ENCODE measurements around the gene TBC1D12.
A peak's percentile ranks its signal among the peaks of the same experiment; 100 is the strongest.
"Not testable (repeated sequence)": the region's sequence is repeated elsewhere in the genome, so short reads cannot be mapped to it uniquely, and the experiment has no call there.

Gene TBC1D12

GRCh38 chr10:94366382-94366781 lies 36.0 kb upstream of the TBC1D12 start:
- Histone ChIP-seq H3K9me3 (ENCODE audit: control insufficient read depth, low read length) (no peaks in the 10 kb centered on the region), H3K36me3 (ENCODE audit: control insufficient read depth, insufficient read depth, low read length) (no peaks in the 10 kb centered on the region), H3K4me3 (ENCODE audit: insufficient read depth, low read depth, low read length, poor library complexity, severe bottlenecking) (no peak overlapping the region), H3K4me1 (ENCODE audit: control insufficient read depth, insufficient read depth, low read length, poor library complexity, severe bottlenecking) (peaks cover 10% of the 10 kb centered on the region), H3K27ac (ENCODE audit: insufficient read depth, low read length, poor library complexity, severe bottlenecking) (no peak overlapping the region), H3K27me3 (replicated peaks; ENCODE audit: control insufficient read depth, insufficient read depth, low read length, poor library complexity, severe bottlenecking) (no peaks in the 10 kb centered on the region)
- no peak for DNase-seq

GRCh38 chr10:94370501-94370900 lies 31.8 kb upstream of the TBC1D12 start:
- no peaks in the 10 kb centered on the region for H3K36me3 ChIP-seq (ENCODE audit: control insufficient read depth, insufficient read depth, low read length)
- no peak overlapping the region for H3K27ac ChIP-seq (ENCODE audit: insufficient read depth, low read length, poor library complexity, severe bottlenecking)
- no peak for DNase-seq
- no peaks in the 10 kb centered on the region for H3K4me1 ChIP-seq (ENCODE audit: control insufficient read depth, insufficient read depth, low read length, poor library complexity, severe bottlenecking)
- H3K27me3 ChIP-seq (replicated peaks; ENCODE audit: control insufficient read depth, insufficient read depth, low read length, poor library complexity, severe bottlenecking): no peaks in the 10 kb centered on the region
- no peaks in the 10 kb centered on the region for H3K9me3 ChIP-seq (ENCODE audit: control insufficient read depth, low read length)
- H3K4me3 ChIP-seq (ENCODE audit: insufficient read depth, low read depth, low read length, poor library complexity, severe bottlenecking): no peak overlapping the region

GRCh38 chr10:94375374-94375773 lies 27.0 kb upstream of the TBC1D12 start:
- H3K4me3 ChIP-seq (ENCODE audit: insufficient read depth, low read depth, low read length, poor library complexity, severe bottlenecking): no peak overlapping the region
- H3K9me3 ChIP-seq (ENCODE audit: control insufficient read depth, low read length): no peaks in the 10 kb centered on the region
- H3K27ac ChIP-seq (ENCODE audit: insufficient read depth, low read length, poor library complexity, severe bottlenecking): no peak overlapping the region
- no peaks in the 10 kb centered on the region for H3K4me1 ChIP-seq (ENCODE audit: control insufficient read depth, insufficient read depth, low read length, poor library complexity, severe bottlenecking)
- no peak for DNase-seq
- H3K36me3 ChIP-seq (ENCODE audit: control insufficient read depth, insufficient read depth, low read length): no peaks in the 10 kb centered on the region
- H3K27me3 ChIP-seq (replicated peaks; ENCODE audit: control insufficient read depth, insufficient read depth, low read length, poor library complexity, severe bottlenecking): no peaks in the 10 kb centered on the region

GRCh38 chr10:94376865-94377264 lies 25.5 kb upstream of the TBC1D12 start:
- no peaks in the 10 kb centered on the region for H3K27me3 ChIP-seq (replicated peaks; ENCODE audit: control insufficient read depth, insufficient read depth, low read length, poor library complexity, severe bottlenecking)
- H3K4me1 ChIP-seq (ENCODE audit: control insufficient read depth, insufficient read depth, low read length, poor library complexity, severe bottlenecking): no peaks in the 10 kb centered on the region
- no peaks in the 10 kb centered on the region for H3K9me3 ChIP-seq (ENCODE audit: control insufficient read depth, low read length)
- DNase-seq: no peak
- H3K27ac ChIP-seq (ENCODE audit: insufficient read depth, low read length, poor library complexity, severe bottlenecking): no peak overlapping the region
- H3K36me3 ChIP-seq (ENCODE audit: control insufficient read depth, insufficient read depth, low read length): no peaks in the 10 kb centered on the region
- H3K4me3 ChIP-seq (ENCODE audit: insufficient read depth, low read depth, low read length, poor library complexity, severe bottlenecking): no peak overlapping the region

- Histone ChIP-seq H3K36me3 (ENCODE audit: control insufficient read depth, insufficient read depth, low read length) (no peaks in the 10 kb centered on the region), H3K4me3 (ENCODE audit: insufficient read depth, low read depth, low read length, poor library complexity, severe bottlenecking) (no peak overlapping the region), H3K4me1 (ENCODE audit: control insufficient read depth, insufficient read depth, low read length, poor library complexity, severe bottlenecking) (no peaks in the 10 kb centered on the region), H3K27ac (ENCODE audit: insufficient read depth, low read length, poor library complexity, severe bottlenecking) (no peak overlapping the region), H3K27me3 (replicated peaks; ENCODE audit: control insufficient read depth, insufficient read depth, low read length, poor library complexity, severe bottlenecking) (no peaks in the 10 kb centered on the region), H3K9me3 (ENCODE audit: control insufficient read depth, low read length) (no peaks in the 10 kb centered on the region)
- DNase-seq: no peak
Measured at GRCh38 chr10:94383530-94383929, 18.8 kb upstream of the TBC1D12 start.

GRCh38 chr10:94385733-94386132 lies 16.6 kb upstream of the TBC1D12 start:
- not testable (repeated sequence) for H3K36me3 ChIP-seq (ENCODE audit: control insufficient read depth, insufficient read depth, low read length); H3K4me3 ChIP-seq (ENCODE audit: insufficient read depth, low read depth, low read length, poor library complexity, severe bottlenecking); H3K9me3 ChIP-seq (ENCODE audit: control insufficient read depth, low read length); DNase-seq; H3K27ac ChIP-seq (ENCODE audit: insufficient read depth, low read length, poor library complexity, severe bottlenecking); H3K27me3 ChIP-seq (replicated peaks; ENCODE audit: control insufficient read depth, insufficient read depth, low read length, poor library complexity, severe bottlenecking); H3K4me1 ChIP-seq (ENCODE audit: control insufficient read depth, insufficient read depth, low read length, poor library complexity, severe bottlenecking)

GRCh38 chr10:94392117-94392516 lies 10.2 kb upstream of the TBC1D12 start:
- H3K36me3 ChIP-seq (ENCODE audit: control insufficient read depth, insufficient read depth, low read length); H3K27ac ChIP-seq (ENCODE audit: insufficient read depth, low read length, poor library complexity, severe bottlenecking); H3K4me3 ChIP-seq (ENCODE audit: insufficient read depth, low read depth, low read length, poor library complexity, severe bottlenecking); H3K4me1 ChIP-seq (ENCODE audit: control insufficient read depth, insufficient read depth, low read length, poor library complexity, severe bottlenecking); H3K9me3 ChIP-seq (ENCODE audit: control insufficient read depth, low read length); DNase-seq; H3K27me3 ChIP-seq (replicated peaks; ENCODE audit: control insufficient read depth, insufficient read depth, low read length, poor library complexity, severe bottlenecking): not testable (repeated sequence)

GRCh38 chr10:94397549-94398370 lies 4.6 kb upstream of the TBC1D12 start:
- Histone ChIP-seq H3K4me1 (ENCODE audit: control insufficient read depth, insufficient read depth, low read length, poor library complexity, severe bottlenecking) (peaks cover 4% of the 10 kb centered on the region), H3K27me3 (replicated peaks; ENCODE audit: control insufficient read depth, insufficient read depth, low read length, poor library complexity, severe bottlenecking) (peaks cover 5% of the 10 kb centered on the region), H3K9me3 (ENCODE audit: control insufficient read depth, low read length) (no peaks in the 10 kb centered on the region), H3K36me3 (ENCODE audit: control insufficient read depth, insufficient read depth, low read length) (no peaks in the 10 kb centered on the region), H3K4me3 (ENCODE audit: insufficient read depth, low read depth, low read length, poor library complexity, severe bottlenecking) (no peak overlapping the region), H3K27ac (ENCODE audit: insufficient read depth, low read length, poor library complexity, severe bottlenecking) (no peak overlapping the region)
- no peak for DNase-seq

- peaks cover 8% of the 10 kb centered on the region for H3K4me1 ChIP-seq (ENCODE audit: control insufficient read depth, insufficient read depth, low read length, poor library complexity, severe bottlenecking)
- H3K4me3 ChIP-seq (ENCODE audit: insufficient read depth, low read depth, low read length, poor library complexity, severe bottlenecking): no peak overlapping the region
- H3K27me3 ChIP-seq (replicated peaks; ENCODE audit: control insufficient read depth, insufficient read depth, low read length, poor library complexity, severe bottlenecking): peaks cover 11% of the 10 kb centered on the region
- no peaks in the 10 kb centered on the region for H3K36me3 ChIP-seq (ENCODE audit: control insufficient read depth, insufficient read depth, low read length)
- no peak for DNase-seq
- no peaks in the 10 kb centered on the region for H3K9me3 ChIP-seq (ENCODE audit: control insufficient read depth, low read length)
- no peak overlapping the region for H3K27ac ChIP-seq (ENCODE audit: insufficient read depth, low read length, poor library complexity, severe bottlenecking)
Measured at GRCh38 chr10:94398762-94399161, 3.6 kb upstream of the TBC1D12 start.

GRCh38 chr10:94402843-94403379 lies 570 bp downstream of the TBC1D12 start:
- DNase-seq: no peak
- peaks cover 18% of the 10 kb centered on the region for H3K27me3 ChIP-seq (replicated peaks; ENCODE audit: control insufficient read depth, insufficient read depth, low read length, poor library complexity, severe bottlenecking)
- H3K36me3 ChIP-seq (ENCODE audit: control insufficient read depth, insufficient read depth, low read length): no peaks in the 10 kb centered on the region
- peaks cover 12% of the 10 kb centered on the region for H3K4me1 ChIP-seq (ENCODE audit: control insufficient read depth, insufficient read depth, low read length, poor library complexity, severe bottlenecking)
- no peak overlapping the region for H3K27ac ChIP-seq (ENCODE audit: insufficient read depth, low read length, poor library complexity, severe bottlenecking)
- no peaks in the 10 kb centered on the region for H3K9me3 ChIP-seq (ENCODE audit: control insufficient read depth, low read length)
- peak overlapping the region; percentile 52 for H3K4me3 ChIP-seq (ENCODE audit: insufficient read depth, low read depth, low read length, poor library complexity, severe bottlenecking)

Data from effector memory CD4-positive, alpha-beta T cell (primary cell).